NCI-H1092 treated with DMSO at 0.1 percent for 48 hours (cell line): ENCODE measurements around the gene UGCG.
"Not testable (repeated sequence)": the region's sequence is repeated elsewhere in the genome, so short reads cannot be mapped to it uniquely, and the experiment has no call there.

Source experiments
- DNase-seq: peaks from one replicate; lab custom pipeline; 2025; lab: John Stamatoyannopoulos, UW

Gene UGCG

GRCh38 chr9:111953444-111953843 lies 56.8 kb downstream of the UGCG start:
- DNase-seq, result no peak

DNA sequence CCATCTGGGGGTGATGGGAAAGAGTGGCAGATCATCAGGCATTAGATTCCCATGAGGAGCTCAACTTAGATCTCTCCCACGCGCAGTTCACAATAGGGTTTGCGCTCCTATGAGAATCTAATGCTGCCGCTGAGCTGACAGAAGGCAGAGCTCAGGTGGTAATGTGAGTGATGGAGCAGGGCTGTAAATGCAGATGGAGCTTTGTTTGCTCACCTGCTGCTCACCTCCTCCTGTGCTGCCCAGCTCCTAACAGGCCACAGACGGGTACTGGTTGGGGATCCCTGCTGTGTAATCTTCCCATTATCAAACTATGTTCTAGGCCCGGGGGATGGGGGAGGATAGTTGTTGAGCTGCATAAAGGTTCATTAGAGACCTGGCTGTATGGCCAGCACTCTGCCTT lies 58.4 kb downstream of the UGCG start:
- DNase-seq, result peak; percentile 87

GRCh38 chr9:111957856-111958631 lies 61.4 kb downstream of the UGCG start:
- DNase-seq, result no peak

GRCh38 chr9:111959468-111960359 lies 63.1 kb downstream of the UGCG start:
- DNase-seq, result no peak

DNA sequence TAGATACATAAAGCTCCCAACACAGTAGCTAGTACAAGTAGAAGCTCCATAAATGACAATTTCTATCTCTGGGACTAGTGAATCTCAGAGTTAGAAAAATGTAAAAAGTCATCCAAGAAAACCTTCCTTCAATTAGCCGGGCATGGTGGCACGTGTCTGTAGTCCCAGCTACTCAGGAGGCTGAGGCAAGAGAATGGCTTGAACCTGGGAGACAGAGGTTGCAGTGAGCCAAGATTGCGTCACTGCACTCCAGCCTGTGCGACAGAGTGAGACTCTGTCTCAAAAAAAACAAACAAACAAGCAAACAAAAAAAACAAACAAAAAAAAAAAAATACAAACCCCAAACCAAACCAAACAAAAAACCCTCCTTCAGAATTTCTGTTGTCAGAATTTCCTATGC lies 63.9 kb downstream of the UGCG start:
- not testable (repeated sequence) for DNase-seq

DNA sequence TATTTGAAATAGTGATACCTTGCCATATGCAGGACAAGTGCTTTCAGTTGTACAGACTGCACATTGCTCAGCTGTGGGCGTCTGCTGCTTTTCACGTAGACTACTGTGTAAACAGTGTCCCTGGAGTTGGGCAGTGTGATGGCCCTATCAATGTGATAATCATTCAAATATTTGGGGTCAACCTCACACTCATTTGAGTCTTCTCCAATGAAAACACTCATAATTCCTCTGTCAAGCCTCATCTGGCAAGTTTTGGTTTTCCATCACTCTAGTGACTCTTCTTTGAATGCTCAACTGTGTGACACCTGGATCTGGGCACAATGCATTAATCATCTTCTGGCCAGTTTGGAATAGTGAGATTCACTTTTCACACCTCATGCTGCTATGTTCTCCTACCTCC lies 64.4 kb downstream of the UGCG start:
- peak; percentile 86 for DNase-seq

- DNase-seq, result peak; percentile 91
Observed at GRCh38 chr9:111961575-111961974, 65.0 kb downstream of the UGCG start.

DNA sequence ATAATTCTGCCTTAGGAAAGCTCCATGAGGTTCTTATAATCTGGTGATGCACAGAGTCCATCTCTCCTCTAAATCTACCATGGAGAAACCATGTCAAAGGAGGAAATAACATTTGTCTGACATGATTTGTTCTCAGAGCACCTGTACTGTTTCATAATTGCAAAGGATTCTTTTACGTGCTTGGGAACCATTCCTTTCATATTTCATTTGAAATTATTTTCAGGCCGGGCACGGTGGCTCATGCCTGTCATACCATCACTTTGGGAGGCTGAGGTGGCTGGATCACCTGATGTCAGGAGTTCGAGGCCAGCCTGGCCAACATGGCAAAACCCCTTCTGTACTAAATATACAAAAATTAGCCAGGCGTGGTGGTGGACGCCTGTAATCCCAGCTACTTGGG lies 65.4 kb downstream of the UGCG start:
- no peak for DNase-seq

DNA sequence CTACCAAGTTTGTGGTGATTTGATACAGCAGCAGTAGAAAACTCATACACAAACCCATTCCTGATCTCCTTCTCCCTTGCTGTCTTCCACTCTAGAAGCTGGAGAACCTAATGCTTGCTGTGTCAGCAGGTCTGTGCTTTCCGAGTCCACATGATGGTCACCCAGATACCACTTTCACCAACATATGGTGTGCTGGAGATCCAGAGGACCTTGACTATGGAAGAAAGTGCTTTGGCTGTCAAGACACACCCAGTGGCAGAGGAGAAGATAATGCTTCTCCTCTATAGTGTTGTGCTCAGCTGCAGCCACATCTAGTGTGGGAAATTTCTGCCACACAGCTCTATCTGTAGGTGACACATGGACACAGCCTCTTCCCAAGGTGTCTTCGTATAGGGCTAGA lies 67.4 kb downstream of the UGCG start:
- DNase-seq, result no peak

GRCh38 chr9:111965566-111966019 lies 69.0 kb downstream of the UGCG start:
- DNase-seq, result no peak

DNA sequence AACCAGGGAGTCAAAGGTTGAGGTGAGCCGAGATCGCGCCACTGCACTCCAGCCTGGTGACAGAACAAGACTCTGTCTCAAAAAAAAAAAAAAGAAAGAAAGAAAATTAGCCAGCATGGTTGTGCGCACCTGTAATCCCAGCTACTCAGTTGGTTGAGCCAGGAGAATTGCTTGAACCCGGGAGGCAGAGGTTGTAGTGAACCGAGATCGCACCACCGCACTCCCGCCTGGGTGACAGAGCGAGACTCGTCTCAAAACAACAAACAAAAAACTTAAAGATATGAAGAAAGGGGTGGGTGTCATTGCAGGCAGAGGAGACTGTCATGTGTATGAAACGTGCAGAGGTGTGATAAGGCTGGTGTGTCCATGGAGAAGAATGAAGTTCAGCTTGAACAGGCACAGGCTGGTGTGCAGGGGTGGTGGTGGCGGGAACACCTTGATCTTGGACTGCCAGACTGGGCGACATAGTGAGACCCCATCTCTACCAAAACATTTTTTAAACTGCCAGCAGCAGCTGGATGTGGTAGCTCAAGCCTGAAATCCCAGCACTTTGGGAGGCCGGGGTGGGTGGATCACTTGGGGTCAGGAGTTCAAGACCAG lies 69.6 kb downstream of the UGCG start:
- no peak for DNase-seq

GRCh38 chr9:111966861-111967291 lies 70.3 kb downstream of the UGCG start:
- no peak for DNase-seq

DNA sequence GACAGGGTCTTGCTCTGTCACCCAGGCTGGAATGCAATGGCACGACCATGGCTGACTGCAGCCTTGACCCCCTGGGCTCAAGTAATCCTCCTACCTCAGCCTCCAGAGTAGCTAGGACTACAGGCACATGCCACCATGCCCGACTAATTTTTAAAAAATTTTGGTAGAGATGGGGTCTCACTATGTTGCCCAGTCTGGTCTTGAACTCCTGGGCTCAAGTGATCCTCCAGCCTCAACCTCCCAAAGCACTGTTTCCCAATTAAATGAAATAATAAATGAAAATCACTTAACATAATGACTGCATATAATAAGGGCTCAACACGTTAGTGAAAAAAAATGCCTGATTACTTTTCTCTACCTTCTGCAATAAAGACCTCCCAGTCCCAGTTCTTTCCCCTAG lies 71.0 kb downstream of the UGCG start:
- no peak for DNase-seq

- DNase-seq, result no peak
Observed at GRCh38 chr9:111969061-111969460, 72.4 kb downstream of the UGCG start.

GRCh38 chr9:111969622-111970021 lies 73.0 kb downstream of the UGCG start:
- no peak for DNase-seq

GRCh38 chr9:111970827-111971226 lies 74.2 kb downstream of the UGCG start:
- no peak for DNase-seq

DNA sequence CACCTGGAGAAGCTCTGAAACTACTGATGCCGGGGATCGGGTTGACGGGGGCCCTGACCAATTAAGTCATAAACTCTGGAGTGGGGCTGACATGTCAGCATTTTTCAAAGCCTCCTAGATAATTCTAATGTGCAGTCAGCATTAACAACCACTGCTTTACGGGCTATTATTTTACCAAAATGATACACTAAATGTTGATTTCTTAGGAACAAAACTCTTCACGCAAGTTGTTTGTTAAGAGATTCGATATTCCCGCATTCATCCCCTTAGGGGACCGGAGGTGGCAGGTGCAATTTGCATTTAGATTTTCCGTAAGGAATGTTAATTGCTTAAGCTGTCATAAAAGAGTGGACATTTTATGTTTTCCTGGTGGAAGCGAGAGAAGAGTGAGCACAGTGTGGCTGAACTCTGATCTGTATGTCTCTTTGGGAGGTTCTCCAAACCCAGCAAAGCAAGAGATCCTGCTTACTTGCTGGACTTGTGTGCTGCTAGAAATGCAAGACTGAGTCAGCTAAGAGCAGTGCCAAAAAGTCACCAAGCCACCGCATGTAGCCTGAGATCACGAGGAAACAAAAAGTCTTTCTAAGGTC lies 77.6 kb downstream of the UGCG start:
- peak; percentile 58 for DNase-seq

GRCh38 chr9:111975709-111976108 lies 79.1 kb downstream of the UGCG start:
- DNase-seq, result peak; percentile 69

- no peak for DNase-seq
Observed at GRCh38 chr9:111978616-111979015, 82.0 kb downstream of the UGCG start.

DNA sequence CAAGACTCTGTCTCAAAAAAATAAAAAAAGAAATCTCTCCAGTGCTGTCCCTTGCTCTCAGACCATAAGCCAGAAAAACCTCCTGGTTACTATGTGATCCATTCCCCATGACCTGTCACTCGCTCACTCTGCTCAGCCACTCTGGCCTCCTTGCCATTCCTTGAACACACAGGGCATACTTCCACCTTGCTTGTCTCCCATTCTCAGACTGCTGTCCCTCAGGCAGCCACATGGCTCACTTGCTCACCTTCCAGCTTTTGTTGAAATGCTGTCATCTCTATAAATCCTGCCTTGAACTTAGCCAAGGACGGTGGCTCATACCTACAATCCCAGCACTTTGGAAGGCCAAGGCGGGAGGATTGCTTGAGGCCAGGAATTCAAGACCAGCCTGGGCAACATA lies 82.9 kb downstream of the UGCG start:
- no peak for DNase-seq

DNA sequence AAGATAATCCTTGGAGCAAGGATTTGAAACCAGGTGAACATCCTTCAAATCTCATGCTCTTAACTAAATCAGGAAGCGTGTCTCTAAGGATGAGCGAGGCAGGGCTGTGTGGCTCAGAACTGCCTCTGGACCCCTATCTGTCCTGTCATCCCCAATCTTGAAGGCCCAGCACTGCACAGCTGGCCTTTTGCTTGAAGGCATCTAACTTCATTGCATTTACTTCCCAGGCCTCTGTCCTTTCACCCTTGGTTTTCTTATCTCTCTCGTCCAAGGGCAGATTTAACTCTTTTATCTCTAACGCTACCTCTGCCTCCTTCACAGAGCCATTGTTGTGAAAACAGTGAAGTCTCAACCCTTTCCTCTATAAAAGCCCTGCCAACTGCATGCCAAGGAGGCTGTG lies 83.8 kb downstream of the UGCG start:
- DNase-seq, result no peak

- DNase-seq, result no peak
Observed at GRCh38 chr9:111983484-111983908, 86.9 kb downstream of the UGCG start.
